Measurements from ENCODE around the gene P3R3URF.
A peak's percentile ranks its signal among the peaks of the same experiment; 100 is the strongest.

P3R3URF gene

DNA sequence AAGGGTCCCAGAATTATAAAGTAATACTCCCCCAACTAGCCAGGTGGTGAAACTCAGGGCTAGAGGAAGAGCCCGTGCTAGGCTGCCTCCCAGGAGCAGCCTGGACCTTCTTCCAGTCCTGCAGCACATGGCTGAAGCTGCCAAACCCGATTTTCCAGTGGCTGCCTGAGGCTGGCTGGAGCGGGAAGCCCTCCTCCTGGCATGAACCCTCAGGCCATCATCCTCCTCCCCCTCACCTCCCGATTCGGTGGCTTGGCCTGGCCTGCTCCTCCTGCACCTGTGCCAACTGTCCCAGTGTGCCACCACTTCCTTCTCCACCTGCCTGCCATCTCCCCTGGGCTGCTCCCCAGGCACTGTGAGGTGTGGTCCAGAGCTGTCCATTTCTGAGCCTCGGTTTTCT, 4.4 kb downstream of the P3R3URF start:
- DNase-seq: no peak

- no peak for DNase-seq
Measured at GRCh38 chr1:46171351-46171750, 4.9 kb downstream of the P3R3URF start.

- no peak for DNase-seq
Measured at GRCh38 chr1:46169811-46170454, 6.4 kb downstream of the P3R3URF start.

DNA sequence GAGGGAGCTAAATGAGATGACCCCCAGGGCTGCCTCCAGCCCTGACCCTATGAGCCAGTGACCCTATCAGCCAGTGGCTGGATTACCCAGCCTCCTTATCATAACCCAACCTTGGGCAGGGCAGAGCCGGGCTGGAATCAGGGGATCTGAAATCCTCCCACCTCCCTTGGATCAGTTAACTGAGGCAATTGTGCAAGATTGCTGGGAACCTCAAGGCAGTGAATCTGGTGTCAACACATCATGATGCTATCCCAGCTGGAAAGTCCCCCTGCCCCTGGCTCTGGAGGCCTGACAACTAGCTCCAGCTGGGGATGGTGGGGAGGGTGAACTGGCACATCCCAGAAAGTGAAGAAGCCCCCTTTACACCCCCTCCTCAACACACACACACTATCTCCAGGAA, 7.8 kb downstream of the P3R3URF start:
- DNase-seq: no peak

GRCh38 chr1:46166521-46167462, 9.5 kb downstream of the P3R3URF start:
- DNase-seq: peak; percentile 60

DNA sequence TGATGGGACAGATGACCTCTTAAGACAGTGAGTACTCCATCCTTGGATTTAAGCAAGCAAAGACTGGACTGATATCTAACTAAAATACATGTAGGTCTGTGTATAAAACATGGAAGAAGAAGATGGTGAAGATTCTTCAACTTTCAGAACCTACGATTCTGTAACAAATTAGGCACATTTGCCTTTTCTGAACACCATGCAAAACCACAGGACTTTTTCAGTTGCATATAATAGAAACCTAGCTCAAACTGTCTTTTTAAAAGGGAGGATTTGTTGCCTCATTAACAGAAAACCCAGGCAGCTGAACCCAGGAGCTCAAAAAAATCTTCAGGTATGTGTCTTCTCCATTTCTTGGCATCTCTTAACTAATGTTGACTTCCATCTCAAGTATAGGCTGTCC, 16.1 kb downstream of the P3R3URF start:
- DNase-seq: no peak

DNA sequence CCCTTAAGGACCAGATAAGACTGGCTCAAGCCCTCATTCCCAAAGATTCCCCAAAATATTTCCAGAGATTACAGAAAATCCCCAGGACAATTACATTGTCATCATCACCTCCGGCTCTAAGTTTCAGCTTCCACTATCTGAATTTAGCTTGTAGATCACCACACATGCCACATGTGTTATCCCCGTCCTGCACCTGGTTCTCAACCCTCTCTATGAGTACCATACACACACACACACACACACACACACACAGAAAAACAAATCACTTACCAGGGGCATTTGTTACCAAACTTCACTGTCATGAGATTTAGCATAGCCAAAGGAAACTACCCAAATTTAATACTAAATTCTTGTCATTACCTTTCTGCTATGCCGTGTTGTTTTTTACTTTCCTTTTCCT, 16.8 kb downstream of the P3R3URF start:
- no peak for DNase-seq

- DNase-seq: no peak
Measured at GRCh38 chr1:46158312-46159281, 17.7 kb downstream of the P3R3URF start.

DNA sequence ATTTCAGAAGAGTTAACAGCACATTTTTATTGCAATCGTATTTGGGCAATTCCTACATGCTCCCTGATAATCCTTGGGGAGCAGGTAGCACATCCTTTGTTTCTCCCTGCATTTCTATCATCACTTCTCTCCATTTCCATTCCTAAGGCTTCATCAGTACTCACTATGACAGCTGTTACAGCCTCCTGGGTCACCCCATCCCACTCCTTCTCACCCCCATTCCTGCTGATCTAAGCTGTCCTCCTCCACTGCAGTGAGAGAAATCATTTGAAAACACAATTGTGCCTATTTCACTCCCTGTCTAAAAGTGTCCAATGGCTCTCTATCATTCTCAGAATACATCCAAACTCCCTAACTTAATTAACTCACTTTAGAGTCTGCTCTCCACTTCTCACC, 18.4 kb downstream of the P3R3URF start:
- DNase-seq: no peak

DNA sequence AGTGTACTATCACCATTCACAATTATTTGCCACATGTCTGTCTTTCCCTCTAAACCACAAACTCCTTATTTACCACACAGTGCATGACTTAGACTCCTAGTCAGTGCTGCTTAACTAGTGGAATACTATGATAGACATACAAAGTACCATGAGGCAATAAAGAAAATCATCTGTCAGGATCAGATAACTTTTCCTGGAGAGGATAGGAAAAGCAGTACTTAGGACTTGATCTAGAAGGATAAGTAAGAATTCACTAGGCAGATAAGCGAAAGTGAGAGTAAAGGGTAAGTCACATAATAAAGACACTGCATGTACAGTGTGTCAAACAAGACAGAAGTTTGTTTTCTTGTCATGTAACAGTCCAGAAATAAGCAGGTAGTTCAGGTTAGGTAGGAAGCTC, 22.6 kb downstream of the P3R3URF start:
- DNase-seq: no peak

- no peak for DNase-seq
Measured at GRCh38 chr1:46153228-46153627, 23.1 kb downstream of the P3R3URF start.

- no peak for DNase-seq
Measured at GRCh38 chr1:46152016-46152415, 24.3 kb downstream of the P3R3URF start.

DNA sequence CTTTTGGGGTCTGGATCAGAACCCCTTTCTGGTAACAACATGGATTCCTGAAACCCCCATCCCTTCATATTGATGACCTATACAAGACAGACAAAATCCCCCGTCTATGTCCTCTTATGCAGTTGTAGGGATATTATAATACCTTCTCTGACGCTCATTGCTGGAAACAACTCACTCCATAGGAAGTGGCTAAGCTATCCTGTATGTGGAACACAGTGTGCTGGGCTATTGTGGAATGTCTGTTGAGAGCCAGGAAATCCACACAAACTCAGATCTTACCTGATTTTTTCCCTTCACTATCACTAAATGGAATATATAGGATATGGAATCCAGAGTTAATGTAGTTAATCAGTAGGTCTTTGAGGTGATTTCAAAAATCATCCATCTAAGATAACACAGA, 26.2 kb downstream of the P3R3URF start:
- DNase-seq: no peak

DNA sequence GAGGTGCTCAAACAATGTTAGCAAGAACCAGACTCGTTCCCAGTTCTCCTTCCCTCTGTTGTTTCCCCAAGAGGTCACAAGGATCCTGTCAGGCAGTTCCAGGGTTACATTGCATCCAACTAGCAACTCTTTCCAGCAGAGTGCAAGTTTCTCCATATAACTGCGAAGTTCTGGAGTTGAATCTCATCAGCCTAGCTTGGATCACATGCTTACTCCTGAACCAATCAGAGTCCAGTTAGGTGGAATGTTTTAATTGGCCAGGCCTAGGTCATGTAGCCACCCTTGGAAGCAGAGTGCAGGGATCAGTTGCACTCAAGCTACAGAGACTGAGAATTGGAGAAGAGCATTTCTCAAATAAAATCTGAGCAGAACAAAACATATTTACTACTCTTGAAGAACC, 28.0 kb downstream of the P3R3URF start:
- no peak for DNase-seq

- DNase-seq: no peak
Measured at GRCh38 chr1:46137916-46138315, 38.4 kb downstream of the P3R3URF start.

- DNase-seq: no peak
Measured at GRCh38 chr1:46136711-46137110, 39.6 kb downstream of the P3R3URF start.

DNA sequence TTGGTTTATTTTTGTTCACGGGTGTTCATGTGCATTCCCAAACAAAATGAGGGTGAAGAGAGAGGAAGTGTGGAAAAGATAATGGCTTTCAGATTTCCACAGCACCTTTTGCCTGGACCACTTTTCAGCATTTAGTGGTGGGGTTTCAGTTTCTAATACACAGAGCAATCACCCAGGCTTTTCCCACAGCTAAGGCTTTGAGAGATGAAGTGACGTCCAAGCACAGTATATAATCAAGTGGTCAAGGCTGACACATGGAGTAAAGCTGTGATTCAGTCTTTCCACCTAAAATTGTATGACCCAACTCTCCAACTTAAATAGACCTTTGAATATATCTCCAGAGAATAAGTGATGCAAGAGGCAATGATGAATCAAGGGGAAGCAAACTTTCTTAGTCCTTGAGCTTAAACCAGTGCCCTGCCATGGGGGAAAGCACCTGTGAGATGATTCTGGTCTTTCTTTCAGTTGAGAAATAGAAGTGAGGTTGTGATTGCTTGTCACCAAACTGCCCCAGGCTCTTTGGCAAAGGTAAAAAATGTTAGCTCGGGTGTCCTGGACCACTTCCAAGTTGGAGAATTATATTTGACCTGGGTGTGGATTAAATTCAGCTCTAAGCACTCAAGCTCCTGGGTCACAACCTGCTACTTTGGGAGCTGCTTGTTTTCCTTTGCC, 41.5 kb downstream of the P3R3URF start:
- no peak for DNase-seq

DNA sequence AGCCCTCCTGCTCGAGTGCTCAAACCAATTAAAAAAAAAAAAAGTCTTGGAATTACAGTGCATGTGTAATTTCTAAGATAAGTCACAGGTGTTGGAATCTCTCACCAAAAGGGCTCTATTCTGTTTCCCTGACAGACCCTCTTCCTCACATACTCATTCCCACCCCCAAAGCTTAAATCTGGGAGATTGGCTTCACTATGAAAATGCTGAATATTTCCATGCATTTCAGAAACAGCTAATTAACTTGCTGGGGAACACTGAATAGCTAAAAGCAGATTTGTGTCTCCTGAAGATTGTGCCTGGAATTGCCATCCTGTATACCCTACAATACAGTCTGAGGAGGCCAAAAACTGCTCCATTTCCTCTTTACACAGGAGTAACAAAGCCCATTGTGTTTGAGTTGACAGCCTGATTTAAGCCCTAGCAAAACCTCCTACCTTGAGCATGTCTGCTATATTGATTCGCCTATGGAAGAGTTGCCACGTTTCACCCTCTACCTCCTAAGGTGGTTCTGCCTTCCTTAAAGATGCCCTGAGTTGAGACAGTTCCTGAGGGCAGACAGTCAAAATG, 42.4 kb downstream of the P3R3URF start:
- no peak for DNase-seq

DNA sequence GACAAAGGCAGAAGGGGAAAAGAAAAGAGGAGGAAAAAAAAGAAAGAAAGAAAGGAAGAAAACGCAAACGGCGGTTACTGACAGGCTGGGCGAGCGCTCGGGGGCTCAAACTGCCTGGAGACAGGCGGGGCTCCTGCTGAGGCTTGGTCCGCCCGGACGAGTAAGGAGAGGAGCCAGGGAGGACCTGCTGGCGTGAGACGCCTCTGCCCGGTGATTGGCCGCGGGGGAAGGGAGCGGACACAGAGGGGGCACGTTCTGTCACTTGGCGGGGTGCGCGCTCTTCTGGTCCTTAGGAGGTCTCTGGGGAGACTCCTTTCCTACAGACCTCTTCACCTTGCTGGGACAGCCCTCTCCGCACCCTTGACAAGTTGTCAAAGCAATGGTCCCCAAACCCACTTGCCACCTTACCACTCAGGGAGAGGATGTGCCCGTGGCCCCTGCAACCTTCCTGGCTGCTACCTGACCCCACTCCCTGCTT, 43.1 kb downstream of the P3R3URF start:
- DNase-seq: no peak

- DNase-seq: peak; percentile 89
Measured at GRCh38 chr1:46132529-46133180, 43.6 kb downstream of the P3R3URF start, which contains the start of gene PIK3R3. PIK3R3 (minus strand) TSS chr1:46132629; CDS start chr1:46131952, 677 bp downstream.
